Stomach (tissue), 4 donors: ENCODE measurements around the gene ACE.

Experiments
- CTCF ChIP-seq, 7 experiments: fragments of 450-650 bp in 4 of 7; fragments of 200-600 bp in 3 of 7; sonication (generic) in 3 of 7; IDR thresholded peaks; one replicate each; pipeline ENCODE4 v1.5.1; 2016 to 2019; ENCODE audit warnings: antibody characterized with exemption in 7 of 7, control low read depth in 2 of 7, mild to moderate bottlenecking in 1 of 7
- POLR2A ChIP-seq, 4 donors: fragments of 450-650 bp; IDR thresholded peaks; one replicate each; pipeline ENCODE4 v1.6.1; 2016; ENCODE audit warnings: antibody characterized with exemption in 4 of 4, control low read depth in 2 of 4, mild to moderate bottlenecking in 1 of 4, moderate library complexity in 1 of 4

- TF ChIP-seq POLR2A (IDR thresholded peaks at IDR 0.05) (no peak), CTCF (IDR thresholded peaks at IDR 0.05) (peak in 1 of 7 experiments; percentile 6)
Observed at GRCh38 chr17:63436523-63437110, 40.2 kb upstream of the ACE start.
